Mucosa of stomach (tissue), 1 donor: ENCODE results near the gene KIAA0040.

ENCODE experiments used
- H3K27me3 ChIP-seq: one replicate; pipeline ENCODE4 v1.7.0; 2013; ENCODE audit warnings: mild to moderate bottlenecking, low read length; ENCODE audit not compliant: control insufficient read depth, insufficient read depth
- H3K36me3 ChIP-seq: one replicate; pipeline ENCODE4 v1.7.0; 2013; ENCODE audit warnings: low read length; ENCODE audit not compliant: control insufficient read depth, insufficient read depth
- H3K4me1 ChIP-seq: one replicate; pipeline ENCODE4 v1.7.0; 2013; ENCODE audit warnings: mild to moderate bottlenecking, low read length; ENCODE audit not compliant: control insufficient read depth, insufficient read depth
- H3K4me3 ChIP-seq: one replicate; pipeline ENCODE4 v1.7.0; 2013; ENCODE audit warnings: low read length
- H3K9ac ChIP-seq: one replicate; pipeline ENCODE4 v1.7.0; 2013; ENCODE audit warnings: mild to moderate bottlenecking, low read length, moderate library complexity
- H3K9me3 ChIP-seq: one replicate; pipeline ENCODE4 v1.7.0; 2013; ENCODE audit warnings: mild to moderate bottlenecking, low read length, moderate library complexity; ENCODE audit not compliant: control insufficient read depth
- donor health status: Pancreatic carcinoma.

The KIAA0040 gene

GRCh38 chr1:175195798-175196197 lies 3.2 kb upstream of the KIAA0040 start:
- no peaks in the 10 kb centered on the region for H3K36me3 ChIP-seq
- H3K9me3 ChIP-seq, result no peaks in the 10 kb centered on the region
- no peaks in the 10 kb centered on the region for H3K27me3 ChIP-seq
- no peak overlapping the region for H3K9ac ChIP-seq
- H3K4me3 ChIP-seq, result no peak overlapping the region
- H3K4me1 ChIP-seq, result peaks cover 27% of the 10 kb centered on the region

DNA sequence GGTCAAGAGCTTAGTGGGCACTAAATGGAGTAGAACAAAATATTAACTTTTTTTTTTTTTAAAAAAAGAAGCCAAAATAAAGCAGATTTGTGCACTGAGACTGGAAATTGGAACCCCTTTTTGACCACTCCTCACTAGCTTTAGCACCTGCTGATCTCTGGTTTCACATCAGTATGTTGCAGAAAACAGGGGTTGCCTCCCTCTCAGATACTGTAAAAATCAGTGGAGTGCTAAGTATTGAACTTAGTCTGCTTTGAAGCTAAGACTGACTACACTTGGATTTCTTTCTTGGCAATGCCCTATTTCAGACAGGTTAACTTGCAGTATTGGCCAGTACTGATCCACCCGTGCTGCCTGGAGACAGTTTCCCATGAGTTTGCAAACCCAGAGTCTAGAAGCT lies 2.7 kb upstream of the KIAA0040 start:
- no peak overlapping the region for H3K9ac ChIP-seq
- no peaks in the 10 kb centered on the region for H3K27me3 ChIP-seq
- no peak overlapping the region for H3K4me3 ChIP-seq
- no peaks in the 10 kb centered on the region for H3K9me3 ChIP-seq
- no peaks in the 10 kb centered on the region for H3K36me3 ChIP-seq
- H3K4me1 ChIP-seq, result peaks cover 27% of the 10 kb centered on the region

DNA sequence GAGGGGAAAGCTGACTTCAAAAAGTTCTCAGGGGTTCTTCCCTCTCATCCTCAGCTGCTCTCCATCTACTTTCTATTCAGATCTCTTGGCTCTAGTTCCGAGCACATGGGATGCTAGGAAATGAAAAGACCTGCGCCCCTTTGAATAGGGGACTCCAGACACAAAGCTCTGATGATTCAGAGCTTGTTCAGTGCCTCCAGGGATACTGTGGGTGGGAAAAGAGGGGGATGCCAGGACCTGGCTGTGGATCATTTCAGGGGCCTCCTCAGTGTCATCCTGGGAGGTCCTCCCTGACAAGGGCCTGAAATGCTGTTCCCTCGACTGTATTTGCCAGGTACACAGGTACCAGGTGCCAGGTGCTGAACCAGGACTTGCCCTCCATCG lies 943 bp upstream of the KIAA0040 start:
- Histone ChIP-seq H3K9ac (peak overlapping the region; percentile 69), H3K4me1 (peaks cover 30% of the 10 kb centered on the region), H3K9me3 (no peaks in the 10 kb centered on the region), H3K27me3 (no peaks in the 10 kb centered on the region), H3K36me3 (no peaks in the 10 kb centered on the region), H3K4me3 (peak overlapping the region; percentile 14)

GRCh38 chr1:175192111-175192629 lies 406 bp downstream of the KIAA0040 start:
- Histone ChIP-seq H3K4me1 (peaks cover 27% of the 10 kb centered on the region), H3K27me3 (no peaks in the 10 kb centered on the region), H3K36me3 (no peaks in the 10 kb centered on the region), H3K9ac (peak overlapping the region; percentile 90), H3K9me3 (no peaks in the 10 kb centered on the region), H3K4me3 (peak overlapping the region; percentile 53)

GRCh38 chr1:175191659-175192058 lies 917 bp downstream of the KIAA0040 start:
- Histone ChIP-seq H3K9me3 (no peaks in the 10 kb centered on the region), H3K36me3 (no peaks in the 10 kb centered on the region), H3K27me3 (no peaks in the 10 kb centered on the region), H3K4me1 (peaks cover 27% of the 10 kb centered on the region), H3K4me3 (peak overlapping the region; percentile 53), H3K9ac (peak overlapping the region; percentile 90)

DNA sequence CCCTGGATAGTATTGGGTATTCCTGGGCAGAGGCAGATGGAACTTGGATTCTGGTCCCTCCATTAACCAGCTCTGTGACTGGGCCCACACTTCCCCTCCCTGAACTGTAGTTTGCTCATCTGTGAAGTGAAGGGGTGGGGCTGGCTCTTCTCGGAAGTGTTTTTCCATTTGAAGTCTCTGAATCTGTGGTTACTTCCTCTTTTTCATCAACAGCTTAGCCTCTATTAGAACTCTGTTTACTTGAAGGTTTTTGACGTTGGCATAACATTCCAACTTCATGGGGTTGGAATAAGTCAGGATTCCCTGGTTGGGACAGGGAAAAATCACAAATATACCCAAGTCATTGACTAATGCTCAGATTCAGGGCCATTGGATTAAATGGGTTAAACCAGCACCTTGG lies 3.6 kb downstream of the KIAA0040 start:
- no peak overlapping the region for H3K9ac ChIP-seq
- no peaks in the 10 kb centered on the region for H3K27me3 ChIP-seq
- no peaks in the 10 kb centered on the region for H3K9me3 ChIP-seq
- no peaks in the 10 kb centered on the region for H3K36me3 ChIP-seq
- peaks cover 27% of the 10 kb centered on the region for H3K4me1 ChIP-seq
- no peak overlapping the region for H3K4me3 ChIP-seq

DNA sequence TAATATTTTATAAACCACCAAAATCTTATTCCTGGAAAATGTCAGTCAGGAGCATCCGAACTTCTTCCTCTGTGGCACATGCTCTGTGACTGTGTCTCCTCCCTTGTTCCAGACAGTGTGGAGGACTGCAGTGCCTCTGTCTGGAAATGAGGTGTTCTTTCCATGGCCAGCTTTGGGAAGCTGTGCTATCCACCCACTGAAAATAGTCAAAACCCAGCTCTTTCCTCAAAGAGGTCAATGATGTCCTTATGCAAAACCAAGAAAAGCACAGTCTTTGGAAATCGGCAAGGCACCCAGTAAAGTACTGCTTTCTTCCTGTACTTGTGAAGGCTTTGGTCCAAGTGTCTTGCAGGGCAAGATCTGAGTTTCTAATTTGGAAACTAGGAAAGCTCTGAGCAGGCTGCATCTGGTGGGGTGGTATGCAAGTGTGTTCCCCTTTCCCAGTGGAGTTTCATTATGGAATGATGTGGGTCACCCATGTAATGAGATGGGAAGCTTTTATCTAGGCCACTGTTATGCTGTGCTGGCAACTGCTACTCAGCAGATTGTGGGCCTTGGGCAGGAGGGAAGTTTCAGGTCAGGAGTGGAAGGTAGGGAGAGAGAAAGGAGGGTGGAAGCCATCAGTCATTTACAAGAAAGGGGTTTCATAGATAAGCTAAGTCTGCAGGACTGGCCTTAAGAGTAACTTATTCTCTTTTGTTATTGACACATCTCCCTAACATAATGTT lies 6.0 kb downstream of the KIAA0040 start:
- Histone ChIP-seq H3K4me1 (peaks cover 19% of the 10 kb centered on the region), H3K9ac (no peak overlapping the region), H3K9me3 (no peaks in the 10 kb centered on the region), H3K27me3 (no peaks in the 10 kb centered on the region), H3K36me3 (no peaks in the 10 kb centered on the region), H3K4me3 (no peak overlapping the region)

DNA sequence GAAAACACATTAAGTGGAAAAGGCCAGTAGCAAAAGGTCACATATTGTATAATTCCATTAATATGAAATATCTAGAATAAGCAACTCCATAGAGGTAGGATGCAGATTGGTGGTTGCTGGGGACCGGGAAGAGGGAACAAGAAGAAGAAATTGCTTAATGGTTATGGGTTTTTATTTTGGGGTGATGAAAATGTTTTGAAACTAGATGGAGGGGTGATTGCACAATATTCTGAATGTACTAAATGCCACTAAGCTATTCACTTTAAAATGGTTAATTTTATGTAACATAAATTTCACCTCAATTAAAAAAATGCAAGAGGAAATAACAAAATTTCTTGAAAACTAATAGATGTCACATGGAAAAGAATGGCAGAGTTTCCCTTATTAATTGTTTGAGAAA lies 6.7 kb downstream of the KIAA0040 start:
- Histone ChIP-seq H3K9me3 (no peaks in the 10 kb centered on the region), H3K9ac (no peak overlapping the region), H3K36me3 (no peaks in the 10 kb centered on the region), H3K4me3 (no peak overlapping the region), H3K4me1 (peaks cover 12% of the 10 kb centered on the region), H3K27me3 (no peaks in the 10 kb centered on the region)

GRCh38 chr1:175183586-175183985 lies 9.0 kb downstream of the KIAA0040 start:
- Histone ChIP-seq H3K4me3 (no peak overlapping the region), H3K36me3 (no peaks in the 10 kb centered on the region), H3K27me3 (no peaks in the 10 kb centered on the region), H3K4me1 (no peaks in the 10 kb centered on the region), H3K9me3 (no peaks in the 10 kb centered on the region), H3K9ac (no peak overlapping the region)

DNA sequence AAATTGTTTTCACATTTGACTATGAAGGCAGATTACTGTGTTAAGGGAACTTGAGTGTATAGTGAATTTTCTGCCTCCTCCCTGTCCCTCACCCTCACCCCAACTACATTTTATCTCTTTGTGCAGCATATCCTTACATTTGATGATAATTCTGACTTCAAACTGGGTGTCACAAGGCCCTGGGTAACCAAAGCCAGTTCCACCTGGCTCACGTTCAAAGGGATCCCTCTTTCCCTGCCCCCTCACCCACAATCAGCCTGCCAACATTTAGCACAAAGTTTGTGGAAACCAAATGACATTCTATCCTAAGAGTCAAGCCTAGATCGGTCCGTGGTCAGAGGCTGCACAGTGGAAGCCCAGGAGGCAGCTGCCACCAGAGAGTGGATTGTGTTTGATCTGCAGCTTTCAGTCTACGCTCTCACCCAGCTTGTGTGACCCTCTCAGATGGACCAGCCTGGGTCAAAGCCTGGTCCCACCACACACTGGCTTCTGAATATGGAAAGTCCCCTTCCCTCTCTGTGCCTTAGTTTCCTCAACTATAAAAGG lies 10.3 kb downstream of the KIAA0040 start:
- H3K36me3 ChIP-seq, result no peaks in the 10 kb centered on the region
- H3K9ac ChIP-seq, result no peak overlapping the region
- no peaks in the 10 kb centered on the region for H3K4me1 ChIP-seq
- no peaks in the 10 kb centered on the region for H3K27me3 ChIP-seq
- no peaks in the 10 kb centered on the region for H3K9me3 ChIP-seq
- H3K4me3 ChIP-seq, result no peak overlapping the region

GRCh38 chr1:175179837-175180590 lies 12.6 kb downstream of the KIAA0040 start:
- no peaks in the 10 kb centered on the region for H3K4me1 ChIP-seq
- no peaks in the 10 kb centered on the region for H3K36me3 ChIP-seq
- no peak overlapping the region for H3K4me3 ChIP-seq
- H3K9me3 ChIP-seq, result no peaks in the 10 kb centered on the region
- no peak overlapping the region for H3K9ac ChIP-seq
- no peaks in the 10 kb centered on the region for H3K27me3 ChIP-seq

- H3K36me3 ChIP-seq, result no peaks in the 10 kb centered on the region
- H3K9me3 ChIP-seq, result no peaks in the 10 kb centered on the region
- no peaks in the 10 kb centered on the region for H3K27me3 ChIP-seq
- H3K9ac ChIP-seq, result no peak overlapping the region
- H3K4me1 ChIP-seq, result no peaks in the 10 kb centered on the region
- H3K4me3 ChIP-seq, result no peak overlapping the region
These were observed 14.1 kb downstream of the KIAA0040 start for GRCh38 chr1:175178456-175178855.
